HepG2 (cell line): Measurements from ENCODE around the gene CAV3. TPM values are rescaled to one million over a fixed set of nuclear protein-coding genes. Genes with fewer than 3 reads are reported as not detected.

ENCODE experiments used
- ATAC-seq: fragments of 200-7000 bp; cut with Tn5 transposase; 3 replicates; pipeline ENCODE4 v1.9.1; 2020; ENCODE audit warnings: mild to moderate bottlenecking, moderate library complexity
- BruUV-seq: library from RNA; stranded (reverse); fragments of 400-500 nt; replicated peaks from 2 replicates; lab custom pipeline; 2021; lab: Mats Ljungman, UMichigan
- CTCF ChIA-PET: fragments of 300-600 bp; formaldehyde crosslinking; extraction: SDS; loops from one replicate; lab custom pipeline; 2021; ENCODE audit warnings: low total read pairs, inconsistent platforms, low intra/inter-chr PET ratio; lab: Yijun Ruan, JAX
- POLR2A ChIA-PET: fragments of 350-600 bp; sonication (Branson Sonifier 250); formaldehyde crosslinking; loops from one replicate; lab custom pipeline; 2020; ENCODE audit warnings: antibody characterized with exemption, inconsistent platforms; lab: Yijun Ruan, JAX
- DNase-seq: peaks from one replicate; pipeline ENCODE4 v3.0.0-alpha.2; 2015; ENCODE audit warnings: low spot score
- FAIRE-seq: peaks from 3 replicates; lab custom pipeline; 2011; peaks lifted over from hg19 to GRCh38; lab: Jason Lieb, UNC
- H2AFZ ChIP-seq: one replicate; pipeline ENCODE4 v1.6.1; 2011; ENCODE audit warnings: low read length, inconsistent platforms
- H3K27ac ChIP-seq: fragments of 300-600 bp; 3 replicates; pipeline ENCODE4 v1.8.0; 2011; ENCODE audit warnings: mixed run types, mild to moderate bottlenecking, mixed read lengths, low read length, inconsistent platforms; ENCODE audit not compliant: insufficient read depth; ENCODE audit errors: extremely low read length
- H3K27me3 ChIP-seq, 2 experiments: fragments of 200-600 bp in 1 of 2; 2 replicates in 1 of 2; 3 replicates in 1 of 2; pipeline versions ENCODE4 v1.6.0 to v1.8.0; 2011; ENCODE audit warnings: low read length in 2 of 2, mild to moderate bottlenecking in 2 of 2, moderate library complexity in 2 of 2, inconsistent platforms in 1 of 2; ENCODE audit not compliant: insufficient read depth in 2 of 2, control insufficient read depth in 1 of 2
- H3K36me3 ChIP-seq, 2 experiments: fragments of 200-600 bp in 1 of 2; replicated peaks in 1 of 2; 2 replicates in 1 of 2; 3 replicates in 1 of 2; pipeline versions ENCODE4 v1.5.1 to v1.8.0; 2011; ENCODE audit warnings: low read length in 2 of 2, inconsistent platforms in 1 of 2; ENCODE audit not compliant: insufficient read depth in 2 of 2, control insufficient read depth in 1 of 2
- H3K4me1 ChIP-seq: 2 replicates; pipeline ENCODE4 v1.5.1; 2012; ENCODE audit warnings: low read length, inconsistent platforms; ENCODE audit not compliant: insufficient read depth
- H3K4me2 ChIP-seq: 2 replicates; pipeline ENCODE4 v1.6.0; 2011; ENCODE audit warnings: low read depth, low read length, inconsistent platforms
- H3K4me3 ChIP-seq, 3 experiments: fragments of 200-600 bp in 1 of 3; sonication (generic), shearing (Covaris generic) in 1 of 3; replicated peaks in 1 of 3; 2 replicates each; pipeline ENCODE4 v1.5.1; 2011 to 2016; ENCODE audit warnings: low read length in 3 of 3, inconsistent platforms in 2 of 3, low read depth in 2 of 3, mild to moderate bottlenecking in 2 of 3, control low read depth in 1 of 3, mixed read lengths in 1 of 3; ENCODE audit not compliant: insufficient read depth in 1 of 3
- H3K79me2 ChIP-seq: one replicate; pipeline ENCODE4 v1.6.1; 2011; ENCODE audit warnings: low read length, inconsistent platforms; ENCODE audit not compliant: insufficient read depth
- H3K9ac ChIP-seq: 2 replicates; pipeline ENCODE4 v1.6.0; 2011; ENCODE audit warnings: mild to moderate bottlenecking, low read depth, low read length, inconsistent platforms; ENCODE audit not compliant: insufficient read depth
- H3K9me3 ChIP-seq: 2 replicates; pipeline ENCODE4 v1.5.1; 2012; ENCODE audit warnings: mild to moderate bottlenecking, low read length
- H4K20me1 ChIP-seq: 2 replicates; pipeline ENCODE4 v1.6.0; 2011; ENCODE audit warnings: inconsistent platforms, mild to moderate bottlenecking, low read length, moderate library complexity; ENCODE audit not compliant: insufficient read depth
- ATF1 ChIP-seq: IDR thresholded peaks from 2 replicates; pipeline ENCODE4 v1.6.1; 2016; ENCODE audit warnings: mild to moderate bottlenecking, control low read depth
- CTCF ChIP-seq: sonication (generic); formaldehyde crosslinking; IDR thresholded peaks from 2 replicates; pipeline ENCODE4 v1.5.0; 2020; ENCODE audit warnings: mild to moderate bottlenecking, missing genetic modification reagents, moderate library complexity
- E2F1 ChIP-seq: sonication (generic); formaldehyde crosslinking; IDR thresholded peaks from 2 replicates; pipeline ENCODE4 v1.5.0; 2020; ENCODE audit warnings: missing genetic modification reagents
- GATAD1 ChIP-seq: IDR thresholded peaks from 2 replicates; pipeline ENCODE4 v1.6.1; 2016; ENCODE audit warnings: missing genetic modification reagents, missing compliant biosample characterization
- HDAC2 ChIP-seq: sonication (generic); formaldehyde crosslinking; IDR thresholded peaks from 2 replicates; pipeline ENCODE4 v1.4.0; 2020; ENCODE audit warnings: missing genetic modification reagents
- IRF2 ChIP-seq: IDR thresholded peaks from 2 replicates; pipeline ENCODE4 v1.6.1; 2018; ENCODE audit warnings: missing genetic modification reagents, missing compliant biosample characterization
- MBD4 ChIP-seq: IDR thresholded peaks from 2 replicates; pipeline ENCODE4 v1.6.1; 2012; ENCODE audit warnings: low read length, inconsistent platforms, borderline replicate concordance
- NR3C1 ChIP-seq: sonication (generic); formaldehyde crosslinking; IDR thresholded peaks from 2 replicates; pipeline ENCODE4 v1.4.0; 2020; ENCODE audit warnings: missing genetic modification reagents
- PHF20 ChIP-seq: sonication (generic); formaldehyde crosslinking; IDR thresholded peaks from 2 replicates; pipeline ENCODE4 v1.5.0; 2020; ENCODE audit warnings: mild to moderate bottlenecking, missing genetic modification reagents
- RAD21 ChIP-seq: fragments of 450-650 bp; formaldehyde crosslinking; IDR thresholded peaks from 2 replicates; pipeline ENCODE4 v1.5.0; 2020; ENCODE audit warnings: mild to moderate bottlenecking
- RELA ChIP-seq: sonication (generic); formaldehyde crosslinking; IDR thresholded peaks from 2 replicates; pipeline ENCODE4 v1.4.0; 2020; ENCODE audit warnings: missing genetic modification reagents
- RNF2 ChIP-seq: fragments of 450-650 bp; conservative IDR thresholded peaks from 2 replicates; pipeline ENCODE4 v1.6.1; 2016; ENCODE audit warnings: low read depth
- TOE1 ChIP-seq: sonication (generic); formaldehyde crosslinking; IDR thresholded peaks from 2 replicates; pipeline ENCODE4 v1.4.0; 2020; ENCODE audit warnings: mild to moderate bottlenecking, missing genetic modification reagents
- ZNF317 ChIP-seq: sonication (generic); formaldehyde crosslinking; IDR thresholded peaks from 2 replicates; pipeline ENCODE4 v1.5.0; 2020; ENCODE audit warnings: mild to moderate bottlenecking, missing genetic modification reagents
- ZNF367 ChIP-seq: sonication (generic); formaldehyde crosslinking; IDR thresholded peaks from 2 replicates; pipeline ENCODE4 v1.4.0; 2020; ENCODE audit warnings: missing genetic modification reagents, borderline replicate concordance
- ZNF564 ChIP-seq: sonication (generic); formaldehyde crosslinking; IDR thresholded peaks from 2 replicates; pipeline ENCODE4 v1.8.1; 2023; ENCODE audit warnings: mild to moderate bottlenecking, missing genetic modification reagents
- ZNF615 ChIP-seq: sonication (generic); formaldehyde crosslinking; IDR thresholded peaks from 2 replicates; pipeline ENCODE4 v1.5.0; 2020; ENCODE audit warnings: mild to moderate bottlenecking, missing genetic modification reagents, borderline replicate concordance
- ZNF687 ChIP-seq: sonication (generic); formaldehyde crosslinking; IDR thresholded peaks from 2 replicates; pipeline ENCODE4 v1.5.1; 2020; ENCODE audit warnings: mild to moderate bottlenecking, missing genetic modification reagents, moderate library complexity
- ZNF724P ChIP-seq: sonication (generic); formaldehyde crosslinking; IDR thresholded peaks from 2 replicates; pipeline ENCODE4 v1.8.0; 2022; ENCODE audit warnings: missing genetic modification reagents, borderline replicate concordance
- WGBS: methylation state at CpG from one replicate; pipeline ENCODE4 v1.1.6; 2017; ENCODE audit warnings: low lambda C conversion rate; 5-methylcytosine and 5-hydroxymethylcytosine counted together
- in situ Hi-C: cut with HindIII; loops from 2 replicates; pipeline ENCODE4 v1.10.0; 2017; ENCODE audit warnings: low pct_unique_long_range_greater_than_20kb; ENCODE audit not compliant: extremely low pct_ligation_motif_present
- intact Hi-C: fragments of 100-400 bp; cut with micrococcal nuclease; formaldehyde crosslinking; loops from one replicate; pipeline ENCODE4 v1.10.0; 2022; ENCODE audit not compliant: unreplicated experiment
- polyA plus RNA-seq, 8 experiments: library from polyadenylated mRNA; depleted of rRNA in 3 of 8; stranded (reverse) in 7 of 8; unstranded in 1 of 8; fragments of >200 nt; fragmentation: Illumina TruSeq in 4 of 8; extraction: Trizol in 4 of 8; gene quantifications; 2 replicates each; pipeline versions ENCODE4 v1.2.1 to v1.2.3, GENCODE V29; 2011 to 2016; ENCODE audit warnings: low read depth in 4 of 8, missing spikeins in 1 of 8, mixed read lengths in 1 of 8; ENCODE audit not compliant: insufficient read depth in 1 of 8
- total RNA-seq, 5 experiments: library from RNA; depleted of rRNA; stranded (reverse); fragments of >200 nt; fragmentation: Illumina TruSeq; extraction: Trizol; gene quantifications; 2 replicates each; pipeline ENCODE4 v1.2.3, GENCODE V29; 2016; ENCODE audit warnings: low read depth in 1 of 5

Gene CAV3
- total and polyA plus RNA-seq, 2 of the 13 experiments (the other 11 are each of a cell fraction or from before 2014, with no cell fraction given), result not detected

- peaks cover 0 to 9% of the 10 kb centered on the region in 2 experiments; a peak in 2 of 5 replicates for H3K27me3 ChIP-seq
- H3K4me3 ChIP-seq, result peak within 1 kb of the TSS in 2 of 3 experiments; percentile 45 to 62; a peak in 5 of 6 replicates
- POLR2A ChIA-PET, result interaction anchor here (0.8 to 1.4 kb wide), 2 partner anchors 122 to 196 kb away, joined by 3 to 5 read pairs; no protein-coding TSS in a partner anchor
- no peak within 1 kb of the TSS for H2AFZ ChIP-seq
- DNase-seq (peak; percentile 40), FAIRE-seq (peak; percentile 26), ATAC-seq (peak; percentile 96)
- BruUV-seq, result no TSS peak
- CTCF ChIA-PET, result interaction anchor here (2.2 kb wide), 1 partner anchor 106 kb away, joined by 8 read pairs; no protein-coding TSS in a partner anchor
- no peaks in the 10 kb centered on the region for H4K20me1 ChIP-seq
- no peaks in the 10 kb centered on the region for H3K9me3 ChIP-seq
- intact Hi-C loops (loop anchor here (1.0 kb wide), 1 partner anchor 106 kb away; no protein-coding TSS in a partner anchor), in situ Hi-C loops (no loop called here)
- 21% methylated on average over 26 of the region's 53 CpGs for WGBS
- H3K36me3 ChIP-seq, result no peaks in the 10 kb centered on the region
- H3K79me2 ChIP-seq, result no peaks in the 10 kb centered on the region
- H3K4me1 ChIP-seq, result peaks cover 32% of the 10 kb centered on the region
- no peak within 1 kb of the TSS for H3K9ac ChIP-seq
- no peak within 1 kb of the TSS for H3K27ac ChIP-seq
- H3K4me2 ChIP-seq, result peak within 1 kb of the TSS; percentile 70
- TF ChIP-seq ZNF367 (CRISPR knock-in tag), result no peak
- no peak for TF ChIP-seq RNF2
- TF ChIP-seq ZNF615 (CRISPR knock-in tag), result no peak
- no peak for TF ChIP-seq ZNF317 (CRISPR knock-in tag)
- peak; percentile 92 for TF ChIP-seq RAD21 (CRISPR knock-in tag)
- no peak for TF ChIP-seq PHF20 (CRISPR knock-in tag)
- no peak for TF ChIP-seq E2F1 (CRISPR knock-in tag)
- TF ChIP-seq ZNF564 (CRISPR knock-in tag), result no peak
- TF ChIP-seq RELA, result no peak
- TF ChIP-seq IRF2 (CRISPR knock-in tag), result 0 out of 2 replicates have a peak, but pooled peaks have one; percentile 33
- TF ChIP-seq NR3C1, result no peak
- peak; percentile 97 for TF ChIP-seq CTCF (CRISPR knock-in tag)
- TF ChIP-seq TOE1 (CRISPR knock-in tag), result no peak
- no peak for TF ChIP-seq MBD4
- TF ChIP-seq GATAD1 (CRISPR knock-in tag), result 0 out of 2 replicates have a peak, but pooled peaks have one; percentile 21
- TF ChIP-seq ZNF724P, result no peak
- TF ChIP-seq HDAC2, result peak; percentile 36; the same call in 1 of the 2 replicates
- TF ChIP-seq ZNF687 (CRISPR knock-in tag), result peak; percentile 69
- TF ChIP-seq ATF1 (CRISPR knock-in tag), result no peak
Observed at GRCh38 chr3:8769088-8769822, 35.7 kb downstream of the CAV3 start, which contains the start of gene OXTR. TSS of gene OXTR (minus strand) at chr3:8769613. CDS start at chr3:8768187, 1,426 bp downstream.
